T47D (cell line): ENCODE measurements around the gene GDF2.

Experiments used
- DNase-seq, 2 experiments: peaks; one replicate each; pipeline versions ENCODE4 v3.0.0 to v3.0.0-alpha.2; 2011 to 2012; ENCODE audit warnings: low read depth in 1 of 2, low spot score in 1 of 2
- JUND ChIP-seq: IDR thresholded peaks from 2 replicates; pipeline ENCODE4 v1.6.1; 2012; ENCODE audit warnings: low read depth
- in situ Hi-C: cut with HindIII; loops from 2 replicates; pipeline ENCODE4 v1.10.0; 2016; ENCODE audit warnings: low sequenced_read_pairs, low pct_unique_long_range_greater_than_20kb

GDF2 gene

DNA sequence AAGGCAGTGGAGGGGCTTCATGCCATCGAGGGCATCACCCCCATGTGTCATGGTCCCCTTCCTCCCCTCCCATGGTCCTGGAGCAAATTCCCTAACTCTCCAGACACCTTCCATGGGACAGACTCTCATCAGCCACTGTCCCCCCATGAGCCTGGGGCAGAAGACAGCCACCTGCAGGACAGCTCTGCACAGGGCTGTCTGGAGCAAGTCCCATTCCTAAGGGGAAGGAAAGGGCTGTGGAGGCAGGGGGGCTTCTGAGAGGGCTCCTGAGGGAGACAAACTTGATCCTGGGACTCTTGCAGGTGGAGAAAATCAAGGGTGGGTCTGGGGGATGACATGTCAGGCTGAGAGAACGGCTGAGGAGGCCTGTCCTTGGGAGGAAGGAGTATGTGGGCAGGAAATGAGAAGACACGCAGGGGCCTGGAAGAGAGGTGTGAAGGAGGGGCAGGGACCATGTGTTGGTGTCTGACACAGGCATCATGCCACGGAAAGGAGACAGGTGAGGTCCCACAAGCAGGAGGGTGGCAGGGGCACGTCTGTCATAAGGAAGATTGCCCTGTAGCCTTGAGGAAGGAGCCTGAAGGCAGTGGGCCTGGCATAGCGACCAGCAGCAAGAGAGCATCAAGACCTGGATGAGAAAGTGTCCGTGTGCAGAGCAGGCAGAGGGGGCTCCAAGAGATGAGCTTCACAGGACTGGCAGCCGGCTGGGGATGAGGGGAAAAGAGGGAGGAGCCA, 36.7 kb upstream of the GDF2 start:
- TF ChIP-seq JUND = no peak
- in situ Hi-C loops = no loop called here
- DNase-seq = no peak

GRCh38 chr10:47286116-47286505, 36.1 kb upstream of the GDF2 start:
- no peak for TF ChIP-seq JUND
- in situ Hi-C loops = no loop called here

GRCh38 chr10:47286591-47287315, 35.5 kb upstream of the GDF2 start:
- in situ Hi-C loops = no loop called here
- no peak for TF ChIP-seq JUND
- DNase-seq = no peak

More at GRCh38 chr10:47286116-47286505, 36.1 kb upstream of the GDF2 start:
- DNase-seq = no peak

- TF ChIP-seq JUND = no peak
- in situ Hi-C loops = no loop called here
- peak in 1 of 2 experiments; percentile 35 for DNase-seq
These were observed 34.9 kb upstream of the GDF2 start for GRCh38 chr10:47287365-47287802.

GRCh38 chr10:47287805-47288204, 34.4 kb upstream of the GDF2 start:
- no peak for DNase-seq
- in situ Hi-C loops = no loop called here
- TF ChIP-seq JUND = no peak

DNA sequence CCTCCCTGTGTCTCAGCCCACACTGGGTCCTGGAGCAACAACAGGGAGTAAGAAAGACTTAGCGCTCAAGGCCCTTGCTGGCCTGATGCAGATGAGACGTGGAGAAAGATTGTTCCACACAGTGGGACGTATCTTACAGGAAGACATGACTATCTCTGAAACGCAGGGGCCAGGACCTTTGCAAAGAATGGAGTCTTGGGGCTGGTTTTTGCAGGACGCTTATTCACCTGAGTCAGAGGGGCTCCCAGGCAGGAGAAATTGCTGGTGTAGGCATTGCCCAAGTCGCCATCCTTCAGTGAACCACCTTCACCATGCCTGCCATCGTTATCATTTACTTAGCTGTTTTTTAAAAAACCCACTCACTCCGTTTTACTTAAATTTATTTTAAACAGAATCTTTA, 34.0 kb upstream of the GDF2 start:
- in situ Hi-C loops = no loop called here
- no peak for DNase-seq
- no peak for TF ChIP-seq JUND

GRCh38 chr10:47288916-47289495, 33.2 kb upstream of the GDF2 start:
- in situ Hi-C loops = no loop called here
- DNase-seq = no peak
- TF ChIP-seq JUND = no peak

- TF ChIP-seq JUND = no peak
- in situ Hi-C loops = no loop called here
- DNase-seq = no peak
These were observed 32.3 kb upstream of the GDF2 start for GRCh38 chr10:47289921-47290320.

- no peak for TF ChIP-seq JUND
- in situ Hi-C loops = no loop called here
- no peak for DNase-seq
These were observed 31.9 kb upstream of the GDF2 start for GRCh38 chr10:47290338-47290737.

DNA sequence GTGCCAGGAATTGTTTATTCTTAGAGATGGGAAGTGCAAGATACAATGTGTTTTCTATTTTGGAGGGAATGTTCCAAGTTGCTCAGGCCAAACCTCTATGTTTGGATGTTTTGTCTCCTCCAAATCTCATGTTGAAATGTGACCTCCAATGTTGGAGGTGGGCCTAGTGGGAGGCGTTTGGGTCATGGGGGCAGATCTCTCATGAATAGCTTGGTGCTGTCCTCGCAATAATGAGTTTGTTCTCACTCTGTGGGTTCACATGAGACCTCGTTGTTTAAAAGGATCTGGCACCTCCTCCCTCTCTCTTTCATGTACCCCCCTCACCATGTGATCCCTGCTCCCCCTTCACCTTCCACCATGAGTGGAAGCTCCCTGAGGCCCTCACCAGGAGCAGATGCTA, 30.6 kb upstream of the GDF2 start:
- DNase-seq = no peak
- no peak for TF ChIP-seq JUND
- in situ Hi-C loops = no loop called here

DNA sequence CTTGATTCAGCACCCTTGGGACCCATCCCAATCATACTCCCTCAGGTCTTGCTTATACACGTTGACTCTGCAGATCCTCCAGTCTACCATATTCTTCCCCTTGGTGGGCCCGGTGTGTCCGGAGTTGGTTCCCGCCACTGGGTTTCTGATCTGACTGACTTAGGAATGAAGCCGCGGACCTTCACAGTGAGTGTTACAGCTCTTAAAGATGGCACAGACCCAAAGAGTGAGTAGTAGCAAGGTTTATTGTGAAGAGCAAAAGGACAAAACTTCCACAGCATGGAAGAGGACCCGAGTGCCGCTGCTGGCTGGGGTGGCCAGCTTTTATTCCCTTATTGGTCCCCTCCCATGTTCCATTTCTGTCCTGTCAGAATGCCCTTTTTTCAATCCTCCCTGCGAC, 28.2 kb upstream of the GDF2 start:
- no peak for TF ChIP-seq JUND
- in situ Hi-C loops = no loop called here
- DNase-seq = no peak

GRCh38 chr10:47294501-47294900, 27.8 kb upstream of the GDF2 start:
- no peak for TF ChIP-seq JUND
- in situ Hi-C loops = no loop called here
- DNase-seq = no peak

GRCh38 chr10:47295411-47295810, 26.8 kb upstream of the GDF2 start:
- no peak for TF ChIP-seq JUND
- in situ Hi-C loops = no loop called here
- no peak for DNase-seq
